A549 (cell line): Measurements from ENCODE around the gene TAS2R60. TPM values are rescaled to one million over a fixed set of nuclear protein-coding genes. Genes with fewer than 3 reads are reported as not detected.

Experiments
- ATAC-seq, 2 experiments: fragments of 200-7000 bp in 1 of 2; fragments of >200 bp in 1 of 2; cut with Nextera tagmentation in 1 of 2; cut with Tn5 transposase in 1 of 2; 3 replicates each; pipeline versions ENCODE4 v1.8.0 to v1.9.1; 2018 to 2020; ENCODE audit warnings: mild to moderate bottlenecking in 1 of 2, moderate library complexity in 1 of 2
- CTCF ChIA-PET: fragments of 300-600 bp; sonication (Branson Sonifier 250); formaldehyde crosslinking; extraction: SDS; loops from one replicate; lab custom pipeline; 2021; ENCODE audit warnings: antibody characterized with exemption, inconsistent platforms; lab: Yijun Ruan, JAX
- POLR2A ChIA-PET: fragments of 350-600 bp; formaldehyde crosslinking; extraction: SDS; loops from one replicate; lab custom pipeline; 2021; ENCODE audit warnings: antibody characterized with exemption, inconsistent platforms; lab: Yijun Ruan, JAX
- DNase-seq, 2 experiments: peaks; one replicate each; pipeline versions ENCODE4 v3.0.0 to v3.0.0-alpha.2; 2011 to 2016; ENCODE audit warnings: low read depth in 1 of 2, low spot score in 1 of 2
- FAIRE-seq: peaks from 2 replicates; lab custom pipeline; 2011; peaks lifted over from hg19 to GRCh38; lab: Jason Lieb, UNC
- H3K27ac ChIP-seq, 2 experiments: fragments of >200 bp; sonication (Bioruptor Twin); formaldehyde crosslinking; 3 replicates each; pipeline ENCODE4 v1.5.1; 2016 to 2017
- H3K4me1 ChIP-seq: fragments of >200 bp; sonication (Bioruptor Twin); formaldehyde crosslinking; 3 replicates; pipeline ENCODE4 v1.6.1; 2016
- H3K4me2 ChIP-seq: fragments of >200 bp; sonication (Bioruptor Twin); formaldehyde crosslinking; 3 replicates; pipeline ENCODE4 v1.6.1; 2016
- H3K4me3 ChIP-seq: fragments of >200 bp; sonication (Bioruptor Twin); formaldehyde crosslinking; 3 replicates; pipeline ENCODE4 v1.5.1; 2016
- H3K9me3 ChIP-seq: fragments of >200 bp; sonication (Bioruptor Twin); formaldehyde crosslinking; 3 replicates; pipeline ENCODE4 v1.6.1; 2016
- CEBPB ChIP-seq, 2 experiments: fragments of >200 bp in 1 of 2; sonication (Bioruptor Twin) in 1 of 2; formaldehyde crosslinking in 1 of 2; IDR thresholded peaks; 2 replicates each; pipeline ENCODE4 v1.6.1; 2012 to 2016
- E2F6 ChIP-seq: IDR thresholded peaks from 2 replicates; pipeline ENCODE4 v1.6.1; 2012; ENCODE audit warnings: low read depth, borderline replicate concordance
- EP300 ChIP-seq, 2 experiments: fragments of >200 bp; sonication (Bioruptor Twin); formaldehyde crosslinking; IDR thresholded peaks; 2 replicates in 1 of 2; 3 replicates in 1 of 2; pipeline ENCODE4 v1.6.1; 2016 to 2017
- FOSB ChIP-seq: fragments of 250-450 bp; sonication (Bioruptor Pico); IDR thresholded peaks from 2 replicates; pipeline ENCODE4 v1.5.0; 2020; ENCODE audit warnings: mild to moderate bottlenecking, moderate library complexity
- GATA3 ChIP-seq: IDR thresholded peaks from 2 replicates; pipeline ENCODE4 v1.6.1; 2012; ENCODE audit warnings: borderline replicate concordance
- HEYL ChIP-seq: fragments of 250-450 bp; sonication (Bioruptor Pico); IDR thresholded peaks from 2 replicates; pipeline ENCODE4 v1.8.0; 2021; ENCODE audit warnings: mild to moderate bottlenecking, moderate library complexity
- HOXB13 ChIP-seq: fragments of 250-450 bp; sonication (Bioruptor Pico); IDR thresholded peaks from 2 replicates; pipeline ENCODE4 v1.5.0; 2020; ENCODE audit warnings: low read depth, mild to moderate bottlenecking, moderate library complexity
- HOXB5 ChIP-seq: fragments of 250-450 bp; sonication (Bioruptor Pico); IDR thresholded peaks from 2 replicates; pipeline ENCODE4 v1.5.0; 2020; ENCODE audit warnings: mild to moderate bottlenecking, moderate library complexity
- JUN ChIP-seq, 2 experiments: fragments of >200 bp; sonication (Bioruptor Twin); formaldehyde crosslinking; IDR thresholded peaks; 2 replicates in 1 of 2; 3 replicates in 1 of 2; pipeline ENCODE4 v1.6.1; 2016 to 2017
- KDM1A ChIP-seq: fragments of 200-600 bp; sonication (generic); IDR thresholded peaks from 2 replicates; pipeline ENCODE4 v1.6.1; 2016; ENCODE audit warnings: low read depth, mild to moderate bottlenecking
- MAX ChIP-seq: IDR thresholded peaks from 2 replicates; pipeline ENCODE4 v1.6.1; 2012
- NR3C1 ChIP-seq: fragments of >200 bp; sonication (Bioruptor Twin); formaldehyde crosslinking; IDR thresholded peaks from 3 replicates; pipeline ENCODE4 v1.6.1; 2017
- RARB ChIP-seq: fragments of 250-450 bp; sonication (Bioruptor Pico); IDR thresholded peaks from 2 replicates; pipeline ENCODE4 v1.8.0; 2021; ENCODE audit warnings: mild to moderate bottlenecking, moderate library complexity
- RCOR1 ChIP-seq: fragments of 150-350 bp; IDR thresholded peaks from 2 replicates; pipeline ENCODE4 v1.6.1; 2014; ENCODE audit warnings: antibody characterized with exemption, low read length, low read depth
- REST ChIP-seq: fragments of 200-600 bp; sonication (generic); IDR thresholded peaks from 2 replicates; pipeline ENCODE4 v1.6.1; 2016; ENCODE audit warnings: antibody characterized with exemption, mild to moderate bottlenecking, moderate library complexity
- SREBF2 ChIP-seq: fragments of 450-650 bp; IDR thresholded peaks from 2 replicates; pipeline ENCODE4 v1.6.1; 2014; ENCODE audit warnings: mild to moderate bottlenecking, moderate library complexity
- TP53 ChIP-seq: fragments of 250-450 bp; sonication (Bioruptor Pico); IDR thresholded peaks from 2 replicates; pipeline ENCODE4 v1.5.0; 2021; ENCODE audit warnings: mild to moderate bottlenecking, moderate library complexity
- ZFP36 ChIP-seq: fragments of 450-650 bp; IDR thresholded peaks from 2 replicates; pipeline ENCODE4 v1.6.1; 2014; ENCODE audit warnings: borderline replicate concordance; ENCODE audit not compliant: partially characterized antibody
- ZNF302 ChIP-seq: fragments of 250-450 bp; sonication (Bioruptor Pico); IDR thresholded peaks from 2 replicates; pipeline ENCODE4 v1.9.0; 2021; ENCODE audit warnings: inconsistent platforms, mild to moderate bottlenecking, moderate library complexity
- WGBS: methylation state at CpG from one replicate; pipeline ENCODE4 v1.1.6; 2017; ENCODE audit errors: missing lambda C conversion rate; 5-methylcytosine and 5-hydroxymethylcytosine counted together
- polyA plus RNA-seq, 4 experiments: library from polyadenylated mRNA; depleted of rRNA in 3 of 4; stranded (reverse); fragments of >200 nt; fragmentation: RNase III in 1 of 4; extraction: RNeasy Plus Mini Kit Qiagen cat#74134 plus additional on column Dnase treatment in 1 of 4; gene quantifications; 2 replicates in 3 of 4; 3 replicates in 1 of 4; pipeline ENCODE4 v1.2.3, GENCODE V29; 2011 to 2017
- TF ChIP-seq, protein P1 (sequence below): fragments of 150-350 bp; IDR thresholded peaks from 2 replicates; pipeline ENCODE4 v1.6.1; 2014; ENCODE audit warnings: low read depth, mild to moderate bottlenecking, low read length

Gene TAS2R60
- polyA plus RNA-seq, 2 of the 4 experiments (the other 2 are of a cell fraction), result not detected

DNA sequence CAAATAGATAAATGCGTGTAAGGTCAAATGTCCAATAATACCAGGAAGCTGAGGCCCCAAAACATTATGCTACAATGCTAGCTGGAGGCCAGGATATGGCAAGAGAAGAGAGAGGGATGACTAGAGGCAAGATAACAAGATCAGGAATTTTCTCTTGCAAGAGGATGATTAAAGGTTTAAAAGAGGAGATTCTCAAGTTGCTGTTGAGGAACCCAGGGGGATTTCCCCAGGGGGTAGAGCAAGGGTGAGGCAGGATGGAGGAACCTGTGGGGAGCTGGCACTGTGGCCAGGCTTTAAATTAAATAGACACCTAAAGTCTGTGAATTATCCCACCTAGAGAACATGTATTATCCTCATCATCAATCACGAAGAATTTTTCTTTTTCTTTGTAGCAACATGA lies 3.4 kb upstream of the TAS2R60 start:
- FAIRE-seq, result no peak
- Histone ChIP-seq H3K4me2 (no peak overlapping the region), H3K27ac (no peak overlapping the region), H3K4me1 (0 out of 3 replicates have a peak, but pooled peaks cover 3% of the 10 kb centered on the region), H3K4me3 (no peak overlapping the region), H3K9me3 (no peaks in the 10 kb centered on the region)
- ATAC-seq, result no peak
- no peak for DNase-seq
- ChIA-PET POLR2A (no interaction called here), CTCF (no interaction called here)
- 33% methylated on average over 2 of the region's 2 CpGs for whole genome bisulfite sequencing
- TF ChIP-seq RARB (CRISPR knock-in tag), result no peak
- no peak for TF ChIP-seq MAX
- TF ChIP-seq HOXB5, result no peak
- TF ChIP-seq EP300 (IDR thresholded peaks at IDR 0.05), result no peak
- no peak for TF ChIP-seq KDM1A
- TF ChIP-seq ZFP36, result no peak
- TF ChIP-seq RCOR1, result no peak
- TF ChIP-seq NR3C1, result no peak
- TF ChIP-seq GATA3, result no peak
- no peak for TF ChIP-seq REST
- no peak for TF ChIP-seq E2F6

GRCh38 chr7:143444063-143444782 lies 970 bp downstream of the TAS2R60 start:
- ChIA-PET CTCF (interaction anchor here (1.7 kb wide), 1 partner anchor 203 kb away, joined by 3 read pairs; no protein-coding TSS in a partner anchor), POLR2A (no interaction called here)
- no peak for DNase-seq
- Histone ChIP-seq H3K4me2 (no peak overlapping the region), H3K4me3 (no peak overlapping the region), H3K27ac (no peak overlapping the region), H3K4me1 (no peaks in the 10 kb centered on the region), H3K9me3 (peaks cover 3% of the 10 kb centered on the region; the same call in 1 of the 3 replicates)
- no peak for FAIRE-seq
- ATAC-seq, result no peak
- WGBS, result 24% methylated on average over 6 of the region's 6 CpGs
- no peak for TF ChIP-seq HOXB13 (CRISPR knock-in tag)
- TF ChIP-seq, protein P1, sequence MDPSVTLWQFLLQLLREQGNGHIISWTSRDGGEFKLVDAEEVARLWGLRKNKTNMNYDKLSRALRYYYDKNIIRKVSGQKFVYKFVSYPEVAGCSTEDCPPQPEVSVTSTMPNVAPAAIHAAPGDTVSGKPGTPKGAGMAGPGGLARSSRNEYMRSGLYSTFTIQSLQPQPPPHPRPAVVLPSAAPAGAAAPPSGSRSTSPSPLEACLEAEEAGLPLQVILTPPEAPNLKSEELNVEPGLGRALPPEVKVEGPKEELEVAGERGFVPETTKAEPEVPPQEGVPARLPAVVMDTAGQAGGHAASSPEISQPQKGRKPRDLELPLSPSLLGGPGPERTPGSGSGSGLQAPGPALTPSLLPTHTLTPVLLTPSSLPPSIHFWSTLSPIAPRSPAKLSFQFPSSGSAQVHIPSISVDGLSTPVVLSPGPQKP, result no peak
- no peak for TF ChIP-seq HEYL
- TF ChIP-seq FOSB (CRISPR knock-in tag), result no peak
- no peak for TF ChIP-seq ZNF302
- TF ChIP-seq TP53, result no peak
- TF ChIP-seq JUN (IDR thresholded peaks at IDR 0.05), result no peak
- TF ChIP-seq CEBPB (IDR thresholded peaks at IDR 0.05), result no peak
- TF ChIP-seq SREBF2, result no peak
- TF ChIP-seq, all 56 proteins: peak for 0
